ENCODE measurements around the gene MEGF6.

The MEGF6 gene

DNA sequence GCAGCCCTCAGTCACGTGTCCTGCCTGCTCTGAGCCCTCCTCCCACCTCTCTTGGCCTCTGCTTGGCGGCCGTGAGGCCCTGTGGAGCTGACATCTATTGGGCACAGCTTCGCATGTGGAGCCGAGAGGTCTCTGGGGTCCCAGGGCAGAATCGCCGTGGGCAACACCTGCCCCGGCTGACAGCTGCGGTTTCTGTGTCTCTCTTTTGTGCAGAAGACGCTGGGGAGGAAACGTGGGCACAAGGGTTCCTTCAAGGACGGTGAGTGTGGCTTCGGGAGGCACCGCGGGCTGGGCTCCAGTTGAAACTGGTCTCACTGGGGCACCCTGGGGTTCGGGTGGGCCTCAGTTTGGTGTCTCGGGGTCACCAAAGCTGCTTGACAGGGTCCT lies 145.4 kb downstream of the MEGF6 start:
- no peak for DNase-seq

DNA sequence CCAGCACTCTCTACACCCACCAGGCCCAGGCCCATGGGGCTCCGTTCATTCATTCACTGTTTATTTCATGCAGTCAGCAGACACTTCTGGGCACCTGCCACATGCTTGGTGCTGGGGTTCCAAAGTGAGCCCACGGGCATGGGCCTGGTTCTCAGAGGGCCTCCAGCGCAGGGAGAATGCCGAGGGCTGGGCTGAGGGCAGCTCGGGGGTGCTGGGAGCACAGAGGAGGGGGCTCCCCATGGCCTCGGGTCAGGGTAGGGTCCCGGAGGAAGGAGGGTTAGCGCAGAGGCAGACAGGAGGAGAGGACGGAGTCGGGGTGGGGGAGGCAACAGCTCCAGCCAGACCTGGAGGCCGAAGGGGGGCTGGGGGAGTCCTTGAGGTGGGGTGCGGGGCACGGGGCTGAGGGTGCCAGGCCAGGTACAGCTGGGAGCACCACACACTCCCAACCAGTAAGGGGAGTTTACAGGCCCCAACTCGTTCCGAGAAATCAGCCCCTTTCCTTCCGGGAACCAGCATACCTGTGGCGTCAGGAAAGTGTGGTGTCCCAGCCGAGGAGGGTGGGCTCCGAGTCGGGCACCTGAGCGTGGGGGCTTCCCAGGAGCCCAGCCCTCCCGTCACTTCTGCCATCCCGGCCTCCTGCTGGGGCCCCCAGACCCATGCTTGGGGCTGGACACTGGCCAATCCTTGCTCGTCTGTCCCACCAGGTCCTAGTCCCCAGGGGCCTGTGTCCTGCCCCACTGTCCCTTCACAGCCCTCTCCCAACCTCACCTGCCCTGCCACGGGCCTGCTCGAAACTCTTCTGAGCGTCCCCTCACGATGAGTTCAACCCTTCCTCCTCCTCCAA lies 146.0 kb downstream of the MEGF6 start:
- no peak for DNase-seq

DNA sequence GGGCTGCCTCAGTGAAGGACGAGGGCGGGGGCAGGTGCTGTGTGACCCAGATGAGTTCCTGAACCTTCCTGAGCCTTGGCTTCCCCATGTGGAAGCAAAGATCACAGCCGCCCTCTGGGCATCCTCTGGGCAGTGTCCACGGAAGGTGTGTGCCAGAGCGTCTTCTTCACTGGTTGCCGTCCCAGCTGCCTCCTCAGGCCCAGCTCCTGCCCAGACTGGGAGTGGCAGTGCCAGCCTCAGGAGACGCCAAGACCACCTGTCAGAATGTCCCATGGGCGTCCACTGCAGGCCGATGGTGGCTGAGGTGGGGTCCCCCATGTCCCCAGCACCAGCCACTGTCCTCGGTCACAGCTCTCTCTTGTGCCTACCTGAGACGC lies 146.7 kb downstream of the MEGF6 start:
- no peak for DNase-seq

DNA sequence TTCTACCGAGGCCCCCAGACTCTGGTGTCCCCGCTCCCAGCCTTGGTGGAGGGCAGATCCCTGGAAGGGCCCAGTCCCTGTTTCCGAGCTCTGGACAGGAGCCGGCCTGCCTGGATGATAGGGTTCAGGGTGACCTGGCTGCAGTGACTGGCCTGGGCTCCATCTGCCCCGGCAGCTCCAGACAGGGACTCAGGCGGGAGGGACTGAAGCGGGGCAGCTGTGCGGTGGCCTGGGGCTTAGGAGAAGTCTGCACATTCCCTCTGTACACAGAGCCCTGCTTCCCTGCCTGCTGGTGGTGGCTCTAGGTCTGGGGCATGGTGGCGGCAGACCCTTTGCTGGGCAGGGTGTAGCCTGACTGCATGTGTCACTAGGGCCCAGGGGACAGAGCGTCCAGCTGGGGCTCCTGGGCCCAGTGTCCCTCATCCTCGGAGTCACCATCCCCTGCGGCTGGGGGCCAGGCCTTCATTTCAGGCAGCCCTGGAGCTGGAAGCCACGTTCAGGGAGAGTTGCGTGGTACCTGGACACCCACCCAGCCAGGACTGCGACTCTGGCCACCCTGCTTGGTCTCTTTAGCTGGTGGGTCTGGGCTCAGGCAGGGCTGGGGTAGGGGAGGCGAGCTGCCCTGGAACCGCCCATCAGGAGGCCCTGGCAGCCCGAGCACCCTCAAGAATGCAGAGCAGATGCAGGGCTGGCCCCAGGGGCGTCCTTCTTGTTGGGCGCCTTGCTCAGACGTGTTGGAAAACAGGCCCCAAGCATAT lies 147.2 kb downstream of the MEGF6 start:
- no peak for DNase-seq

GRCh38 chr1:3463408-3463863 lies 147.9 kb downstream of the MEGF6 start:
- DNase-seq, result no peak

GRCh38 chr1:3463013-3463385 lies 148.3 kb downstream of the MEGF6 start:
- DNase-seq, result no peak

- no peak for DNase-seq
Measured at GRCh38 chr1:3462356-3463012, 148.8 kb downstream of the MEGF6 start.

DNA sequence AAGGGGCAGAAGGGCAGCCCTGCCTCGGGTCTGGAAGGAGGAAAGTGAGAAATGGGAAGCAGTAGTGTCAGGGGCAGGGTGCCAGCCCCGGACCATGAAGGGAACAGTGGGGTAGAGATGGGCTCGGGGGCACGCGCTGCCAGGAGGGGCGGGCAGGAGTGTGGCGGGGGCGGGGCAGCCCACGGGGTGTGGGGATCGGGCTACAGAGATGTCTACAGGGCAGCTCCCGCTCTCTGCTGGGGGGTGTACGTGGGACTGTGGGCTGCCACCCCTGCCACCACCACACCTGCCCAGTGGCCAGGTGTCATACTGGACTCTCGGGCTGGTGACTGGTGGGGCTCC lies 149.4 kb downstream of the MEGF6 start:
- DNase-seq, result no peak

- no peak for DNase-seq
Measured at GRCh38 chr1:3461238-3461933, 149.9 kb downstream of the MEGF6 start.

- no peak for DNase-seq
Measured at GRCh38 chr1:3460672-3461131, 150.6 kb downstream of the MEGF6 start.

DNA sequence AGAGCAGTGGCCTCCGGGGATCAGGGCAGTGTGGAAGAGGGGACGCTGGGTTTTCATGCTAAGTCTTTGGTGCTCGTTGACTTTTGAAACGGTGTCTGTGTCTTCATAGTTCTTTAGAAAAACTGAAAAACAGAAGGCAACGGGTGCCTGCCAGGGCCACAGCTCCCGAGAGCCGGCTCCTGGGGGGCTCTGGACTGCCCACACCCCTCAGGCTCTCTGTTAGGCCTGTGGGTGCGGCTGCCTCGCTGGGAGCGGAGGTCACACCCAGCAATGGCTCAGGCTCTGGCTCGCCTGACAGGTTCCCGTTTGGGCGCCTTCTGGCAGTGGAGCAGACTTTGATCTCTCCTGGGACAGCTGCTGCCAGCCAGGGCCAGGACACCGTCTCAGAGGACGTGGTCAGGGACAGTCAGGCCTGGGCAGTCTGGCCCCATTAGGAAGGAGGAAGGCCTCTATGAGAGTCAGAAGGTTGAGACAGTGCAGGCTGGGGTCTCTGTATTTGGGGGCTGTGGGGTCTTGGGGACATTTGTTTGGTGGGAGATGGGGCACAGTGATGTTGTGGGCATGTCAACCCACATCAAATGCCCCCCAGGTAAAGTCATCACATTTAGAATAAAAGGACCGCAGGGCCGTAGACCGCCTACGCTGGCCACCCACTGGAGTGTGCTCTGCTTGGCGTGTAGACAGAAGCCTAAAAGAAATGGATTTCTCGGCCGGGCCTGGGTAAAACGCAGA lies 151.2 kb downstream of the MEGF6 start:
- DNase-seq, result no peak

GRCh38 chr1:3459051-3459908 lies 152.0 kb downstream of the MEGF6 start:
- no peak for DNase-seq

DNA sequence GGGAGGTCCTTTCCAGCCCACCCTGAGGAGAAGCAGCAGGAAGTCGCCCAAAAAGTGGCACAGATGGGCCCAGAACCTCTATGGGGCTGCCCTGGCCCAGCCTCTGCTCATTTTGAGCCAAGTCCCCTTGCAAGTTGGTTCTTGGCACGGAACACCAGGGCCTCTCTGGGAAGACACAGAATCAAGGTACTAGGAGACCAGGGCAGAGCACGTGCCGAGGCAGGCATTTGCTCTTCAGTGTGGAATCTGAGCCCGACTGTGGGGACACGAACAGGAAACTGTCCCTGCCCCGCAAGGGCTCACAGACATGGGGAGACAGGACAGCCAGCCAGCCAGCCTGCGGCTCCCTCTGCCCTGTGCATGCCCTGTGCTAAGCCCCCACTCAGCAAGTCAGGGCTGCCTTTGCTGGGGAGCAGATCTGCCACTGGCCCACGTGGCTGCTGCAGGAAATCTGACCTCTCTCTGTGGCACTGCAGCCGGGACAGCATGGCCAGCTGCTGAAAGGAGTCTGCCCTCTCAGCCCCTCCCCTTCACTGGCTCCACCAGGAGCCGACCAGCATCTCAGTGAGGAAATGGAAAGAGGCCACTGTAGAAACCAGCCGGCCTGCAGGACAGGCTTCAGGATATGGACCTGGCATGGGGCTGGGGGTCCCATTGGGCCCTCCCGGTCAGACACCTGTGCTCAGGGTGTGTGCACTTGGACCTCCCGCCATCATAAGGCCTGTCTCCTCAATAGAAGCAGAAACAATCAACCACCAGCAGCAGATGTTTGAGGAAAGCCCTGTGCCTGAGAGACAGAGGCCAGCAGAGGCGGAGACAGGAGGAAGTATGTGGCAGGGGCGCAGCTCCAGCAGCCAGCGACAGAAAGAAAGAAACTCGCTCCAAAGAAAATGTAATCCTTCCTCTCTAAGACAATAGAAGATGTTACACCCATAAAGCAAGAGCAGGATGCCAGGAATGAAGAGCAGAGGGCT lies 153.1 kb downstream of the MEGF6 start:
- no peak for DNase-seq

- no peak for DNase-seq
Measured at GRCh38 chr1:3456964-3457909, 154.1 kb downstream of the MEGF6 start.

DNA sequence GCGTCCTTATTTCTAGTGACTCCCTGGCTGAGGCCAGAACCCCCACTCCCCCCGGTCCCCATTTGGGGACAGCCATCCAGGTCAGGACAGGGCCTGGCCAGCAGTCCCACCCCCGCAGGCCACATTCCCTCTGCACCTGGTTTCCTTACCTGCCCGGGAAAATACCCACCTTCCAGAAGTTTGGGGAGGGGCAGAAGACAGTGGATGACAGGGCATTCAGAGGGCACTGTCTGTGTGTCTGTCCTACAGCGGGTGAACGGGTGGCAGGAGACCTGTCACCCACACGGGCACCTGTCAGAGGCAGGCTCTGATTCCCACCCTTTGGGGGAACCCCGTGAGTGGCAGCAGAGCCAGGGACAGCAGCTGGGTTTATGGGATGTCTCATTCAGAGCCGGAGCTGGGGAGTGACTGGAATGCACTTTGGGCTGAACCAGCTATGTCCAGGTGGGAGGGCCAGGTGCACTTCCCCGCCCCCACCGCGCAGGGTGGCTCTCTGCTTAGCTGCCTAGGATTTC lies 154.8 kb downstream of the MEGF6 start:
- DNase-seq, result no peak

DNA sequence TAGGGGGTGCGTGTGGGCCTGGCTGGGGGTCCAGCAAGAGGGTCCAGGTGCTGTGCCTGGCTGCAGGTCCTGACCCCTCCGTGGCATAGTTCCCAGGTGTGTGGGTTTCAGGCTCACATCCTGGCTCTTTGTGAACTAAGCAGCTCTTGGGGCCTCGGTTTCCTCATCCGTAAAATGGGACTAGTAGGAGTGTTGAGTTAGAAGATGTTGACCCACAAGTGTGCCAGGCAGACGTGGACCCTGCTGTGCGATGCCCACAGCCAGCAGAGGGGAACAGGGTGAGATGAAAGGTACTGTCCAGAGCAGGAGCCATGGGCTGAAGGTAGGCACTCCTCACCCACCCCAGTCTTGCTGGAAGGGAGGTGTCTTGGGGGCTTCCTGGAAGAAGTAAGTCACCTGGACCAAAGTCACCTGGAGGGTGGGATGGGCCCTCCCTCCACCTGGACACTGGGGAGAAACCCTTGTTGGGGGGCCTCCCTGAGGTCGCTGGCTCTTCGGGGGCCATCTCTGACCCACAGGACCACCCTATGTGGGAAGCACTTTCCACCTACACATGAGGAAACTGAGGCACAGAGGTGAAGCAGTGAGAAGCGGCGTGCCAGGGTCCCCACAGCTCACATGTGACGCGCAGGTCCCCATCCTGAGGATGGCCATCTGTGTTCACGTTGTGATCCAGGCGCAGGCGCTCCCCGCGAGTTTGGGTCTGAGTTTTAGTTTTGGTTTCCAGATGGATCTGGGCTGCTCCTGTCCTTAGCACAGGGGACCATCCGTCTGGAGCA lies 155.4 kb downstream of the MEGF6 start:
- DNase-seq, result no peak

DNA sequence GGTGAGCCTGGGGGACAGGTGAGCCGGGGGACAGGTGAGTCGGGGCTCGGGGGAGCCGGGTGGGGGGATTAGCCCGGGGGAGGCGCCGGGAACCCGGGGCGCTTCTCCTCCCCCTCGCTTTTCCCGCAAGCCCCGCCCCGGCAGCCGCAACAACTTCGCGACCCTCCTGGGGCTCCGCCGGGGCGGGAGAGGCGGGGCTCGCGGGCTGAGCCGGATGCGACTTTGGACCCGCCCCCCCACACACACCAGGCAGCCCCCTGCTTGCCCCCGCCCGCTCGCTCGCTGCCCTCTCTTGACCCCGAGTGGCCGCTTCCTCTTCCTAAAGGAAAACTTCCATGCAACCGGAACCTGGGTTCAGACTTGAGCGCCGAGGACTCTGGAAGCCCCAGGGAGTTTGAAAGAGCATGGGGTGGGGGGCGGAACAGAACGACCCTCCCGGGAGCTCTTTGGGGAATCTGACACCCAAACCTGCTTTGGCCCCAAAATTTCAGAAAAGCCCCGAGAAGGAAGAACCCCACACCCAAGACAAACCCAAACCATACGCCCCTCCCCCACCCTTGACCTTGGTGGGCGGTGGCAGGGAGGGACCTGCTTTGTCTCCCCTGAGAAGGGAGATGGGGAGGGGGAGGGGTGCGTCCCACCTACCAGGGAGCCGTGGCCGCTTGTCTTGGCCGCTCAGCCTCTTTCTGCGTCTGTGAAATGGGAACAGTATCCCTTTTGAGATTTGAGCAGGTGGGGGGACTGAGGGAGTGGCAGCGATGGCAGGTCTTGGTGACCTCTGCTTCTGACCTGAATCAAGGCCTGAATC lies 156.3 kb downstream of the MEGF6 start:
- DNase-seq, result no peak

All from NCI-H446 treated with DMSO at 0.1 percent for 48 hours (cell line).